Panc1 (cell line): Measurements from ENCODE around the gene KCNQ2. TPM values are rescaled to one million over a fixed set of nuclear protein-coding genes. Genes with fewer than 3 reads are reported as not detected.

ENCODE experiments used
- ATAC-seq: fragments of 200-7000 bp; cut with Tn5 transposase; 2 replicates; pipeline ENCODE4 v1.9.1; 2020; ENCODE audit warnings: mild to moderate bottlenecking, moderate library complexity
- BruUV-seq: library from RNA; stranded (reverse); fragments of 400-500 nt; replicated peaks from 2 replicates; lab custom pipeline; 2021; lab: Mats Ljungman, UMichigan
- CTCF ChIA-PET: fragments of 300-600 bp; sonication (Branson Sonifier 250); formaldehyde crosslinking; loops from one replicate; lab custom pipeline; 2022; ENCODE audit warnings: antibody characterized with exemption; lab: Charles Lee
- POLR2A ChIA-PET: fragments of 300-600 bp; sonication (Branson Sonifier 250); formaldehyde crosslinking; loops from one replicate; lab custom pipeline; 2022; ENCODE audit warnings: antibody characterized with exemption; lab: Charles Lee
- DNase-seq: peaks from one replicate; pipeline ENCODE4 v3.0.0-alpha.2; 2010; ENCODE audit warnings: low read depth, low spot score
- H3K27ac ChIP-seq: 2 replicates; pipeline ENCODE4 v1.5.1; 2011; ENCODE audit warnings: mild to moderate bottlenecking, low read length, inconsistent platforms
- H3K27me3 ChIP-seq: fragments of 200-500 bp; sonication (Bioruptor generic); 2 replicates; pipeline ENCODE4 v1.6.0; 2014; ENCODE audit warnings: low read length, inconsistent platforms; ENCODE audit not compliant: control insufficient read depth, insufficient read depth
- H3K36me3 ChIP-seq: fragments of 200-500 bp; sonication (Bioruptor generic); 2 replicates; pipeline ENCODE4 v1.5.1; 2014; ENCODE audit warnings: inconsistent platforms, mild to moderate bottlenecking, low read length, moderate library complexity; ENCODE audit not compliant: control insufficient read depth, insufficient read depth
- H3K4me1 ChIP-seq: 2 replicates; pipeline ENCODE4 v1.5.1; 2011; ENCODE audit warnings: inconsistent platforms, mild to moderate bottlenecking, low read length, moderate library complexity; ENCODE audit not compliant: control insufficient read depth, insufficient read depth
- H3K4me3 ChIP-seq, 2 experiments: 2 replicates each; pipeline ENCODE4 v1.5.1; 2011 to 2012; ENCODE audit warnings: low read depth in 2 of 2, low read length in 2 of 2, mild to moderate bottlenecking in 2 of 2, inconsistent platforms in 1 of 2, moderate library complexity in 1 of 2
- H3K9me3 ChIP-seq: fragments of 200-500 bp; sonication (Bioruptor generic); 2 replicates; pipeline ENCODE4 v1.5.1; 2014; ENCODE audit warnings: low read depth, mild to moderate bottlenecking, inconsistent platforms, low read length, moderate library complexity; ENCODE audit not compliant: control insufficient read depth, insufficient read depth
- CTCF ChIP-seq: fragments of 450-650 bp; IDR thresholded peaks from 2 replicates; pipeline ENCODE4 v1.5.1; 2017; ENCODE audit warnings: mild to moderate bottlenecking
- POLR2AphosphoS5 ChIP-seq: IDR thresholded peaks from 2 replicates; pipeline ENCODE4 v1.6.1; 2012; ENCODE audit warnings: mild to moderate bottlenecking, low read depth, low read length, moderate library complexity
- SIN3A ChIP-seq: IDR thresholded peaks from 2 replicates; pipeline ENCODE4 v1.6.1; 2012; ENCODE audit warnings: low read depth, mild to moderate bottlenecking, low read length, moderate library complexity, borderline replicate concordance; ENCODE audit not compliant: insufficient read depth
- TCF7L2 ChIP-seq: IDR thresholded peaks from 2 replicates; pipeline ENCODE4 v1.6.1; 2011; ENCODE audit warnings: mild to moderate bottlenecking, low read depth, low read length, inconsistent platforms
- in situ Hi-C: cut with HindIII; loops from 2 replicates; pipeline ENCODE4 v1.10.0; 2016; ENCODE audit warnings: low sequenced_read_pairs, low pct_unique_long_range_greater_than_20kb
- intact Hi-C: fragments of 100-400 bp; cut with micrococcal nuclease; formaldehyde crosslinking; loops from one replicate; pipeline ENCODE4 v1.10.0; 2022; ENCODE audit not compliant: unreplicated experiment
- total RNA-seq: library from RNA; stranded (reverse); gene quantifications from one replicate; pipeline ENCODE4 v1.2.1, GENCODE V29; 2021; ENCODE audit not compliant: unreplicated experiment
- TF ChIP-seq, protein P1 (sequence below), 2 experiments: IDR thresholded peaks; 2 replicates each; pipeline ENCODE4 v1.6.1; 2011 to 2012; ENCODE audit warnings: low read depth in 2 of 2, control low read depth in 1 of 2, low read length in 1 of 2, mild to moderate bottlenecking in 1 of 2, moderate library complexity in 1 of 2; ENCODE audit not compliant: insufficient read depth in 1 of 2

KCNQ2 gene
- total RNA-seq, 1 experiment from 2014 or later, result 19.4 TPM

GRCh38 chr20:63442100-63442493, 30.4 kb downstream of the KCNQ2 start:
- intact Hi-C loops, result no loop called here

DNA sequence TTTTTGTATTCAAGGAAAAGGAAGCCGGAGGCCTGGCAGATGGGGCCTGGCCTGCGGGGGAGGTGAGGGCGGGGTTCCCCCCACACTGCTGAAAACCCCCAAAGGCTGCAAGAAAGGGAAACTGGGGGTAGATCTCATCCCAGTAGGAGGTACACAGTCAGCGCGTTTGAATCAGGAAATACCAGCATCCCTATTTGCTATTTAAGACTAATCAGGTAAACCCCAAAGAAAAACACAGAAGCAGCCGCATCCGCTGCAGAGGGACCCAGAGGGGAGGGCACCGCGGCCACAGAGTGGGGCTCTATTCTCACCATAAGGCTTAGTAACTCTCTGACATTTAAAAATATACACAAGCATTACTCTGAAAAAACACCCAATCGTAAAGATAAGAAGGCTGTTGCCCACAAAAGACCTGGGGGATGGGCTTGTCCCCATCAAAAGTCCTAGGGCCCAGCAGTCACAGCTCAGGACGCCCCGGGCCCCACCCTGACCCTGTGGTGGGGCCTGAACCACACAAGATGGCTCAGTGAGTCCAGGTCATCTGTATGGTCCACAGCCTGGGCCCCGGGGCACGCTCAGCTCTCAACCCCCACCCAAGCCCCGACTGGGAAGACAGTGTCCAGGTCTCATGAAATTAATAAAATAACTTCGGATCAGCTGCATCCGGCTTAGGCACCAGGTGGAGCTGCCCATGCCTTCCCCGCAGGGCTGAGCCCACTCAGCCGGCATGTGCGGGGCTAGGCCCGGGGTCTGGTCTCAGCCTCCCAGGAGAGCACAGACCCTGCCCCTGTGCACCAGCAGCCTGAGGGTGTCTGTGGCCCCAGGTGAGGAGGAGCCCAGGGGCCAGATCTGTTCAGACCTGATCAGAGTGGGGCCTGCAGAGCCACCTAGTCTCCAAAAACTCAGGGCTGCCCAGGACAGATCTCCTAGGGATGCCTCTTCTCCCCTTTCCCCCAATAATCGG, 31.0 kb downstream of the KCNQ2 start:
- TF ChIP-seq SIN3A, result no peak
- no peak for TF ChIP-seq POLR2AphosphoS5
- TF ChIP-seq, protein P1, sequence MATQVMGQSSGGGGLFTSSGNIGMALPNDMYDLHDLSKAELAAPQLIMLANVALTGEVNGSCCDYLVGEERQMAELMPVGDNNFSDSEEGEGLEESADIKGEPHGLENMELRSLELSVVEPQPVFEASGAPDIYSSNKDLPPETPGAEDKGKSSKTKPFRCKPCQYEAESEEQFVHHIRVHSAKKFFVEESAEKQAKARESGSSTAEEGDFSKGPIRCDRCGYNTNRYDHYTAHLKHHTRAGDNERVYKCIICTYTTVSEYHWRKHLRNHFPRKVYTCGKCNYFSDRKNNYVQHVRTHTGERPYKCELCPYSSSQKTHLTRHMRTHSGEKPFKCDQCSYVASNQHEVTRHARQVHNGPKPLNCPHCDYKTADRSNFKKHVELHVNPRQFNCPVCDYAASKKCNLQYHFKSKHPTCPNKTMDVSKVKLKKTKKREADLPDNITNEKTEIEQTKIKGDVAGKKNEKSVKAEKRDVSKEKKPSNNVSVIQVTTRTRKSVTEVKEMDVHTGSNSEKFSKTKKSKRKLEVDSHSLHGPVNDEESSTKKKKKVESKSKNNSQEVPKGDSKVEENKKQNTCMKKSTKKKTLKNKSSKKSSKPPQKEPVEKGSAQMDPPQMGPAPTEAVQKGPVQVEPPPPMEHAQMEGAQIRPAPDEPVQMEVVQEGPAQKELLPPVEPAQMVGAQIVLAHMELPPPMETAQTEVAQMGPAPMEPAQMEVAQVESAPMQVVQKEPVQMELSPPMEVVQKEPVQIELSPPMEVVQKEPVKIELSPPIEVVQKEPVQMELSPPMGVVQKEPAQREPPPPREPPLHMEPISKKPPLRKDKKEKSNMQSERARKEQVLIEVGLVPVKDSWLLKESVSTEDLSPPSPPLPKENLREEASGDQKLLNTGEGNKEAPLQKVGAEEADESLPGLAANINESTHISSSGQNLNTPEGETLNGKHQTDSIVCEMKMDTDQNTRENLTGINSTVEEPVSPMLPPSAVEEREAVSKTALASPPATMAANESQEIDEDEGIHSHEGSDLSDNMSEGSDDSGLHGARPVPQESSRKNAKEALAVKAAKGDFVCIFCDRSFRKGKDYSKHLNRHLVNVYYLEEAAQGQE (IDR thresholded peaks at IDR 0.05; ENCODE audit: insufficient read depth in 1 of 2, low read depth in 2 of 2, low read length in 1 of 2), result no peak
- TF ChIP-seq TCF7L2, result no peak
- no peak for TF ChIP-seq CTCF
- H3K27me3 ChIP-seq, result no peaks in the 10 kb centered on the region
- H3K4me3 ChIP-seq, result no peak overlapping the region
- in situ Hi-C loops, result no loop called here
- ChIA-PET POLR2A (no interaction called here), CTCF (no interaction called here)
- no TSS peak for BruUV-seq
- peaks cover 5% of the 10 kb centered on the region; the same call in 1 of the 2 replicates for H3K4me1 ChIP-seq
- no peaks in the 10 kb centered on the region for H3K36me3 ChIP-seq
- H3K27ac ChIP-seq, result no peak overlapping the region
- intact Hi-C loops, result no loop called here
- ATAC-seq, result no peak
- DNase-seq, result no peak
- no peaks in the 10 kb centered on the region for H3K9me3 ChIP-seq

More at GRCh38 chr20:63442100-63442493, 30.4 kb downstream of the KCNQ2 start:
- H3K27me3 ChIP-seq, result no peaks in the 10 kb centered on the region
- H3K9me3 ChIP-seq, result no peaks in the 10 kb centered on the region
- BruUV-seq, result no TSS peak
- no peak overlapping the region for H3K4me3 ChIP-seq
- ChIA-PET POLR2A (no interaction called here), CTCF (no interaction called here)
- H3K4me1 ChIP-seq, result peaks cover 7% of the 10 kb centered on the region; the same call in 1 of the 2 replicates
- in situ Hi-C loops, result no loop called here
- no peaks in the 10 kb centered on the region for H3K36me3 ChIP-seq
- DNase-seq, result no peak
- TF ChIP-seq SIN3A (no peak), TCF7L2 (no peak), CTCF (peak; percentile 78; the same call in 1 of the 2 replicates), POLR2AphosphoS5 (no peak)
- no peak overlapping the region for H3K27ac ChIP-seq
- peak; percentile 68; the same call in 1 of the 2 replicates for ATAC-seq
